ENCODE measurements around the gene IGFBPL1.

Gene IGFBPL1

DNA sequence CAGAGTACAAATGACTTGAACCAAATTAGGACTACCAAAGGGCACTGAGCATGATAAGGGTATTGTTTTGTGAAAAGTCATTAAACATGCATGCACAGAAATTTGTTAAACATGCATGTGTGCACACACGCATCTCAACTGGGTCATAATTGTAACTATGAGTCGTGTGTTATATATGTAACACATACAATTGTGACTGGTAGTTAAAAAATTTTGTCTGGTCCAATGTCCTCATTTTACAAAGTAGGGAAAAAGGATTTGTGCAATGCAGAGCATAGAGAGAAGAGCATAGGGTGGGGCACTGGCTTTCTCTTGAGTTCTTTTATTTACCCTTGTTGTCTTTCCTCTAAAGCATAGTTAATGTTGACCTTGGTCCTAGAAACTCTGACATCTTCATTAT is 19.3 kb upstream of the IGFBPL1 start:
- no peak for TF ChIP-seq ZNF8 (CRISPR knock-in tag; IDR thresholded peaks at IDR 0.05)
- no peak for TF ChIP-seq ZC3H10 (CRISPR knock-in tag; IDR thresholded peaks at IDR 0.05)
- TF ChIP-seq BACH2 (CRISPR knock-in tag; IDR thresholded peaks at IDR 0.05; ENCODE audit: borderline replicate concordance): no peak
- TF ChIP-seq TOX (CRISPR knock-in tag; IDR thresholded peaks at IDR 0.05; ENCODE audit: borderline replicate concordance): no peak
- no peak for TF ChIP-seq ZNF70 (CRISPR knock-in tag; IDR thresholded peaks at IDR 0.05)
- no peak for TF ChIP-seq OSR1 (CRISPR knock-in tag; IDR thresholded peaks at IDR 0.05)
- TF ChIP-seq, protein P1, sequence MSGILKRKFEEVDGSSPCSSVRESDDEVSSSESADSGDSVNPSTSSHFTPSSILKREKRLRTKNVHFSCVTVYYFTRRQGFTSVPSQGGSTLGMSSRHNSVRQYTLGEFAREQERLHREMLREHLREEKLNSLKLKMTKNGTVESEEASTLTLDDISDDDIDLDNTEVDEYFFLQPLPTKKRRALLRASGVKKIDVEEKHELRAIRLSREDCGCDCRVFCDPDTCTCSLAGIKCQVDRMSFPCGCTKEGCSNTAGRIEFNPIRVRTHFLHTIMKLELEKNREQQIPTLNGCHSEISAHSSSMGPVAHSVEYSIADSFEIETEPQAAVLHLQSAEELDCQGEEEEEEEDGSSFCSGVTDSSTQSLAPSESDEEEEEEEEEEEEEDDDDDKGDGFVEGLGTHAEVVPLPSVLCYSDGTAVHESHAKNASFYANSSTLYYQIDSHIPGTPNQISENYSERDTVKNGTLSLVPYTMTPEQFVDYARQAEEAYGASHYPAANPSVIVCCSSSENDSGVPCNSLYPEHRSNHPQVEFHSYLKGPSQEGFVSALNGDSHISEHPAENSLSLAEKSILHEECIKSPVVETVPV (CRISPR knock-in tag; IDR thresholded peaks at IDR 0.05): no peak
- TF ChIP-seq, protein P2, sequence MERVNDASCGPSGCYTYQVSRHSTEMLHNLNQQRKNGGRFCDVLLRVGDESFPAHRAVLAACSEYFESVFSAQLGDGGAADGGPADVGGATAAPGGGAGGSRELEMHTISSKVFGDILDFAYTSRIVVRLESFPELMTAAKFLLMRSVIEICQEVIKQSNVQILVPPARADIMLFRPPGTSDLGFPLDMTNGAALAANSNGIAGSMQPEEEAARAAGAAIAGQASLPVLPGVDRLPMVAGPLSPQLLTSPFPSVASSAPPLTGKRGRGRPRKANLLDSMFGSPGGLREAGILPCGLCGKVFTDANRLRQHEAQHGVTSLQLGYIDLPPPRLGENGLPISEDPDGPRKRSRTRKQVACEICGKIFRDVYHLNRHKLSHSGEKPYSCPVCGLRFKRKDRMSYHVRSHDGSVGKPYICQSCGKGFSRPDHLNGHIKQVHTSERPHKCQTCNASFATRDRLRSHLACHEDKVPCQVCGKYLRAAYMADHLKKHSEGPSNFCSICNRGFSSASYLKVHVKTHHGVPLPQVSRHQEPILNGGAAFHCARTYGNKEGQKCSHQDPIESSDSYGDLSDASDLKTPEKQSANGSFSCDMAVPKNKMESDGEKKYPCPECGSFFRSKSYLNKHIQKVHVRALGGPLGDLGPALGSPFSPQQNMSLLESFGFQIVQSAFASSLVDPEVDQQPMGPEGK (CRISPR knock-in tag; IDR thresholded peaks at IDR 0.05; ENCODE audit: borderline replicate concordance): no peak
- TF ChIP-seq SNAI2 (CRISPR knock-in tag; IDR thresholded peaks at IDR 0.05): no peak
- no peak for TF ChIP-seq TCF4 (CRISPR knock-in tag; IDR thresholded peaks at IDR 0.05; ENCODE audit: borderline replicate concordance)
- no peak for ATAC-seq

DNA sequence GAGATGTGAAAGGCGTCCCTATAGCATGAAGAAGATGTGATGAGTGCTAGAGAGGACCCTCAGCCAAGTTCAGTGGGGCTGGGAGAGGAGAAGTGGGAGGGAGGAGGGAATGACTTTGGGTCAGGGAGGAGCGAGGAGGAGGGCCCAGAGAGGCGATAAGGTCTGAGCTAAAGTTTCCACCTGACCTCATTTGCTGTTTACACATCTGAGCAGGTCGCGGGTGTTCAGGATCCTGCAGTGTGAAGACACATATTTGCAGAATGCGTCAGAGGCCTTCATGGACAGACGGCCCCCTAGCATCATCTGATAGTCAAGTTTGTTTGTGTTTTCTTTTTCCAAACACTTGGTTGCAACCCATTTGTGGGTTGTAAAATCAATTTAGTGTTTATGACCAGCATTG is 18.9 kb upstream of the IGFBPL1 start:
- TF ChIP-seq ZFP3 (CRISPR knock-in tag; IDR thresholded peaks at IDR 0.05) (no peak), TCF4 (CRISPR knock-in tag; IDR thresholded peaks at IDR 0.05; ENCODE audit: borderline replicate concordance) (no peak), GLIS3 (CRISPR knock-in tag; IDR thresholded peaks at IDR 0.05) (no peak)
- TF ChIP-seq, protein P3, sequence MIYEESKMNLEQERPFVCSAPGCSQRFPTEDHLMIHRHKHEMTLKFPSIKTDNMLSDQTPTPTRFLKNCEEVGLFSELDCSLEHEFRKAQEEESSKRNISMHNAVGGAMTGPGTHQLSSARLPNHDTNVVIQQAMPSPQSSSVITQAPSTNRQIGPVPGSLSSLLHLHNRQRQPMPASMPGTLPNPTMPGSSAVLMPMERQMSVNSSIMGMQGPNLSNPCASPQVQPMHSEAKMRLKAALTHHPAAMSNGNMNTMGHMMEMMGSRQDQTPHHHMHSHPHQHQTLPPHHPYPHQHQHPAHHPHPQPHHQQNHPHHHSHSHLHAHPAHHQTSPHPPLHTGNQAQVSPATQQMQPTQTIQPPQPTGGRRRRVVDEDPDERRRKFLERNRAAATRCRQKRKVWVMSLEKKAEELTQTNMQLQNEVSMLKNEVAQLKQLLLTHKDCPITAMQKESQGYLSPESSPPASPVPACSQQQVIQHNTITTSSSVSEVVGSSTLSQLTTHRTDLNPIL (CRISPR knock-in tag; IDR thresholded peaks at IDR 0.05; ENCODE audit: low read depth): no peak
- no peak for ATAC-seq

DNA sequence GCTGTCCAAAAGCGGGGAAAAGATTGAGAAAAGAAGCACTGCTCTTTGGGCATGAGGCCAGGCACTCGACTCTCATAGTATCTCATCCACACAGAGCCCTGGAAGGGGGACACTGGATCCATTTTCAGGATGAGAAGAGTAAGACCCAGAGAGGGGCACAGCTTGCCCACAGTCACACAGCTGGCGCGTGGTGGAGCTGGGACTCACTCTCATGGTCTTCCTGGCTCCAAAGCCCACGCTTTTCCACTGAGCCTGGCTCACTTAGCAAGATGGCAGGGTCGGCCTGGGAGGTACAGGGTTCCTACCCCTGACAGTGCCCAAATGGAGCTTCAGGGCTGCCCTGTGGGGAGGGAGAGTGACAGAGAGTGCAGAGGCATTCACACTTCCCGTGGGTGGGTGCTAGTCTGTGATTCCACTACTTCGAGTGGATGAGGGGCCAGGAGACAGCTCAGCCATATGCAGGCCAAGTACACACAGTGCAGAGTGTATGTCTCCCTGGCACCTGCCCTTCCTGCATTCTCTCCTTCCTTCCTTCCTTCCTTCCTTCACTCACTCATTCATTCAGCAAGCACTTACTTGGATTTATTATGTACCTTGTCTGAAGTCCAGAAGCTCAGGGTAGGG is 18.3 kb upstream of the IGFBPL1 start:
- TF ChIP-seq OSR1 (CRISPR knock-in tag; IDR thresholded peaks at IDR 0.05): no peak
- TF ChIP-seq ZNF8 (CRISPR knock-in tag; IDR thresholded peaks at IDR 0.05): no peak
- no peak for TF ChIP-seq ISL1 (CRISPR knock-in tag; IDR thresholded peaks at IDR 0.05)
- TF ChIP-seq RARB (CRISPR knock-in tag; IDR thresholded peaks at IDR 0.05): no peak
- TF ChIP-seq, protein P4, sequence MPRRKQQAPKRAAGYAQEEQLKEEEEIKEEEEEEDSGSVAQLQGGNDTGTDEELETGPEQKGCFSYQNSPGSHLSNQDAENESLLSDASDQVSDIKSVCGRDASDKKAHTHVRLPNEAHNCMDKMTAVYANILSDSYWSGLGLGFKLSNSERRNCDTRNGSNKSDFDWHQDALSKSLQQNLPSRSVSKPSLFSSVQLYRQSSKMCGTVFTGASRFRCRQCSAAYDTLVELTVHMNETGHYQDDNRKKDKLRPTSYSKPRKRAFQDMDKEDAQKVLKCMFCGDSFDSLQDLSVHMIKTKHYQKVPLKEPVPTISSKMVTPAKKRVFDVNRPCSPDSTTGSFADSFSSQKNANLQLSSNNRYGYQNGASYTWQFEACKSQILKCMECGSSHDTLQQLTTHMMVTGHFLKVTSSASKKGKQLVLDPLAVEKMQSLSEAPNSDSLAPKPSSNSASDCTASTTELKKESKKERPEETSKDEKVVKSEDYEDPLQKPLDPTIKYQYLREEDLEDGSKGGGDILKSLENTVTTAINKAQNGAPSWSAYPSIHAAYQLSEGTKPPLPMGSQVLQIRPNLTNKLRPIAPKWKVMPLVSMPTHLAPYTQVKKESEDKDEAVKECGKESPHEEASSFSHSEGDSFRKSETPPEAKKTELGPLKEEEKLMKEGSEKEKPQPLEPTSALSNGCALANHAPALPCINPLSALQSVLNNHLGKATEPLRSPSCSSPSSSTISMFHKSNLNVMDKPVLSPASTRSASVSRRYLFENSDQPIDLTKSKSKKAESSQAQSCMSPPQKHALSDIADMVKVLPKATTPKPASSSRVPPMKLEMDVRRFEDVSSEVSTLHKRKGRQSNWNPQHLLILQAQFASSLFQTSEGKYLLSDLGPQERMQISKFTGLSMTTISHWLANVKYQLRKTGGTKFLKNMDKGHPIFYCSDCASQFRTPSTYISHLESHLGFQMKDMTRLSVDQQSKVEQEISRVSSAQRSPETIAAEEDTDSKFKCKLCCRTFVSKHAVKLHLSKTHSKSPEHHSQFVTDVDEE (CRISPR knock-in tag; IDR thresholded peaks at IDR 0.05): no peak
- TF ChIP-seq SNAI2 (CRISPR knock-in tag; IDR thresholded peaks at IDR 0.05): no peak
- TF ChIP-seq, protein P3 (CRISPR knock-in tag; IDR thresholded peaks at IDR 0.05; ENCODE audit: low read depth): no peak
- TF ChIP-seq, protein P5, sequence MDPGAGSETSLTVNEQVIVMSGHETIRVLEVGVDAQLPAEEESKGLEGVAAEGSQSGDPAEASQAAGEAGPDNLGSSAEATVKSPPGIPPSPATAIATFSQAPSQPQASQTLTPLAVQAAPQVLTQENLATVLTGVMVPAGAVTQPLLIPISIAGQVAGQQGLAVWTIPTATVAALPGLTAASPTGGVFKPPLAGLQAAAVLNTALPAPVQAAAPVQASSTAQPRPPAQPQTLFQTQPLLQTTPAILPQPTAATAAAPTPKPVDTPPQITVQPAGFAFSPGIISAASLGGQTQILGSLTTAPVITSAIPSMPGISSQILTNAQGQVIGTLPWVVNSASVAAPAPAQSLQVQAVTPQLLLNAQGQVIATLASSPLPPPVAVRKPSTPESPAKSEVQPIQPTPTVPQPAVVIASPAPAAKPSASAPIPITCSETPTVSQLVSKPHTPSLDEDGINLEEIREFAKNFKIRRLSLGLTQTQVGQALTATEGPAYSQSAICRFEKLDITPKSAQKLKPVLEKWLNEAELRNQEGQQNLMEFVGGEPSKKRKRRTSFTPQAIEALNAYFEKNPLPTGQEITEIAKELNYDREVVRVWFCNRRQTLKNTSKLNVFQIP (CRISPR knock-in tag; IDR thresholded peaks at IDR 0.05; ENCODE audit: borderline replicate concordance, low read depth): no peak
- no peak for TF ChIP-seq ESRRG (CRISPR knock-in tag; IDR thresholded peaks at IDR 0.05)
- TF ChIP-seq, protein P1 (CRISPR knock-in tag; IDR thresholded peaks at IDR 0.05): no peak
- no peak for TF ChIP-seq TOX (CRISPR knock-in tag; IDR thresholded peaks at IDR 0.05; ENCODE audit: borderline replicate concordance)
- TF ChIP-seq, protein P2 (CRISPR knock-in tag; IDR thresholded peaks at IDR 0.05; ENCODE audit: borderline replicate concordance): no peak
- TF ChIP-seq GLIS3 (CRISPR knock-in tag; IDR thresholded peaks at IDR 0.05): no peak
- TF ChIP-seq ZFP3 (CRISPR knock-in tag; IDR thresholded peaks at IDR 0.05): no peak
- no peak for TF ChIP-seq TCF4 (CRISPR knock-in tag; IDR thresholded peaks at IDR 0.05; ENCODE audit: borderline replicate concordance)
- no peak for TF ChIP-seq ZNF70 (CRISPR knock-in tag; IDR thresholded peaks at IDR 0.05)
- TF ChIP-seq ARNTL (CRISPR knock-in tag; IDR thresholded peaks at IDR 0.05; ENCODE audit: borderline replicate concordance, low read depth): no peak
- no peak for TF ChIP-seq ZFP30 (CRISPR knock-in tag; IDR thresholded peaks at IDR 0.05)
- no peak for TF ChIP-seq CSDC2 (CRISPR knock-in tag; IDR thresholded peaks at IDR 0.05)
- no peak for ATAC-seq
